ENCODE results near the gene CPB1. TPM values are rescaled to one million over a fixed set of nuclear protein-coding genes. Genes with fewer than 3 reads are reported as not detected.
A peak's percentile ranks its signal among the peaks of the same experiment; 100 is the strongest.

The CPB1 gene
- total RNA-seq, 1 donor from 2014 or later = 11.9 TPM

DNA sequence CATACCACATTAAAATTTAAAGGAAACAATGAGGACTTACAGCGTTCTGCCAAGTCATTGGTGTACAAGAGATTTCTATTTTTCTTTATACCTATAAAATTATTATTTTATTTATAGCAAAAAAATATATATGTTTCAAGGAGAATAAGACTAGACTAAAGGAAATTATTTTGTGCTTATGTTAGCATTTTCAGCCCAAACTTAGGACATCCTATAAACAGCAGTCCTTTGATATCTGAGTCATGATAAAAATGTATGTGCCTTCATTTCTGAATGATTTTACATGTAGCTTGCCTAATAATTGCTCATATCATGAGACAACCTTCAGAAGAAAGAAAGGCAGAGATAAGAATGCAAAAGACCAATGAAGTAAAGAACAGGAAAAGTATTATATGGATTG, 20.8 kb downstream of the CPB1 start:
- peaks cover 7% of the 10 kb centered on the region for H3K4me1 Mint-ChIP-seq
- peaks cover 2% of the 10 kb centered on the region for H3K27me3 Mint-ChIP-seq (ENCODE audit: low read depth)
- no peak for DNase-seq (ENCODE audit: low spot score in 2 of 2, unreplicated experiment in 2 of 2)
- no peaks in the 10 kb centered on the region for H3K36me3 Mint-ChIP-seq
- H3K9me3 Mint-ChIP-seq = no peaks in the 10 kb centered on the region
- no peak overlapping the region for H3K4me3 Mint-ChIP-seq
- no peak overlapping the region for H3K27ac Mint-ChIP-seq
- TF ChIP-seq, protein P1, sequence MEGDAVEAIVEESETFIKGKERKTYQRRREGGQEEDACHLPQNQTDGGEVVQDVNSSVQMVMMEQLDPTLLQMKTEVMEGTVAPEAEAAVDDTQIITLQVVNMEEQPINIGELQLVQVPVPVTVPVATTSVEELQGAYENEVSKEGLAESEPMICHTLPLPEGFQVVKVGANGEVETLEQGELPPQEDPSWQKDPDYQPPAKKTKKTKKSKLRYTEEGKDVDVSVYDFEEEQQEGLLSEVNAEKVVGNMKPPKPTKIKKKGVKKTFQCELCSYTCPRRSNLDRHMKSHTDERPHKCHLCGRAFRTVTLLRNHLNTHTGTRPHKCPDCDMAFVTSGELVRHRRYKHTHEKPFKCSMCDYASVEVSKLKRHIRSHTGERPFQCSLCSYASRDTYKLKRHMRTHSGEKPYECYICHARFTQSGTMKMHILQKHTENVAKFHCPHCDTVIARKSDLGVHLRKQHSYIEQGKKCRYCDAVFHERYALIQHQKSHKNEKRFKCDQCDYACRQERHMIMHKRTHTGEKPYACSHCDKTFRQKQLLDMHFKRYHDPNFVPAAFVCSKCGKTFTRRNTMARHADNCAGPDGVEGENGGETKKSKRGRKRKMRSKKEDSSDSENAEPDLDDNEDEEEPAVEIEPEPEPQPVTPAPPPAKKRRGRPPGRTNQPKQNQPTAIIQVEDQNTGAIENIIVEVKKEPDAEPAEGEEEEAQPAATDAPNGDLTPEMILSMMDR (IDR thresholded peaks at IDR 0.05; ENCODE audit: unreplicated experiment) = no peak

DNA sequence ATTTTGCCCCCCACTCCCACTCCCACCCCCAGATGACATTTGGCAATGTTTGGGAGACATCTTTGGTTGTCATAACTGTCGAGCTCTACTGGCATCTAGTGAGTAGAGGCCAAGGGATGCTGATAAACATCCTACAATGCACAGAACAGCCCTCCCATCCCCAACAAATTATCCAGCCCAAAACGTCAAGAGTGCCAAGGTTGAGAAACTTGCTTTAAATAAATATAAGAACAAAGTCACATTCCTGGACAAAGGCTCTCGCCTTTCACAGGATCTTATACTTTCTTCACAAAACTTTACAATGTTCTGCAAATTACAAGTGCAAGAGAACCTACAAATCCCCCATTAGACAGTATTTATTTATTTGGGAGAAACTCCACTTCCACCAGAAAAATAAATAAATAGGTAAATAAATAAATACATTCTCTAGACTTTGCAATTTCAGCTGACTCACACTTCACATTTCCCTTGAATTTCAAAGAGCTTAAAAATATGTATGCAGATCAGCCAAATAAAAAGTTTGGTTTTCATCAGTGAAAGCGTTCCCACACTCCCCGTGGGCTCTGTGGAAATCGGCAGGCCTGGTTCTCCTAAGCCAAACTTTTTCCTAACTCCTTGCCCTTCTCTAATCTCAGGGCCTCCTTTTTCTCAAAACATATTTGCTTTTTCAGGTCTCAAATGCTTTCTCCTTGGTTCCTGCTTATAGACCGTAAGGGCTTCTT, 24.8 kb downstream of the CPB1 start:
- Mint-ChIP-seq H3K36me3 (no peaks in the 10 kb centered on the region), H3K4me1 (peaks cover 42% of the 10 kb centered on the region), H3K9me3 (no peaks in the 10 kb centered on the region), H3K27me3 (ENCODE audit: low read depth) (no peaks in the 10 kb centered on the region), H3K4me3 (no peak overlapping the region), H3K27ac (no peak overlapping the region)
- TF ChIP-seq, protein P1 (IDR thresholded peaks at IDR 0.05; ENCODE audit: unreplicated experiment) = no peak
- no peak for DNase-seq (ENCODE audit: low spot score in 2 of 2, unreplicated experiment in 2 of 2)

DNA sequence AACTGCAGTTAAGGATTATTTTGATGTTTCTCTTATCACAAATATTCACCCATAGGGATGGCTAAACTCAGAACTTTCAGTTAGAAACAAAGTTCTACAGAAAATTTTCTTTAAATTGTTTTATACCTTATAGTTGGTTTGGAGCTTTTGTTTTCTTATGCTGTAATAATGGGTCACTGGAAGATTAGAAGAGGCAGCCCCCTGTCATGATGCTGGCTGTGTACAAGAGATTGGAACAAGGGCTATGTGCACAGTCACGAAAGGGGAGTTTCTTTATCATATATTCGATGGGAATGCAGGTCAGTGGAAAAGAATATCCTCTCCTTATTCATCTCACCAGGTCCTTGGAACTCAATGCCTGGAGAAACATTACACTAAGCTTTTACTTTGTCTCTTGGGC, 25.5 kb downstream of the CPB1 start:
- DNase-seq (ENCODE audit: low spot score in 2 of 2, unreplicated experiment in 2 of 2) = no peak
- H3K36me3 Mint-ChIP-seq = no peaks in the 10 kb centered on the region
- no peak overlapping the region for H3K4me3 Mint-ChIP-seq
- H3K27ac Mint-ChIP-seq = no peak overlapping the region
- no peaks in the 10 kb centered on the region for H3K27me3 Mint-ChIP-seq (ENCODE audit: low read depth)
- H3K9me3 Mint-ChIP-seq = no peaks in the 10 kb centered on the region
- H3K4me1 Mint-ChIP-seq = peaks cover 42% of the 10 kb centered on the region
- TF ChIP-seq, protein P1 (IDR thresholded peaks at IDR 0.05; ENCODE audit: unreplicated experiment) = no peak

DNA sequence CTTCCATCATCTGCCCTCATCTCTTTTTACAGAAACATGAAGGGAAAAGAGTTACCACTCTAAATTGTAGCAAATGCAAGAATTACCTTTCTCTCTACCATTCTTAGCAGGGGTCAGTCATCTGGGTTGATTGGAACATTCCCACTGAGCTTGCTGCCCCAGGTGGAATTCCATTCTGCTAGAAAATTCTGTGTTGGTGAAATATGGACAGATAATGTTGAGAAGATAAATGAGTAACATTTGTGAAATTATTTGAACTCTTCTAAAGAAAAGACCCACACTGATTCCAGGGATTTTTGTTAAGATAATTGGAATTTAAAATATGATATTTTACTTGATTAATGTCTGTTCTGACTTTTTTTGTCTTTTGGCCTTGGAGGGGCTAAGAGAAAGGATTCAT, 26.4 kb downstream of the CPB1 start:
- Mint-ChIP-seq H3K36me3 (no peaks in the 10 kb centered on the region), H3K27me3 (ENCODE audit: low read depth) (no peaks in the 10 kb centered on the region), H3K9me3 (no peaks in the 10 kb centered on the region), H3K4me1 (peaks cover 41% of the 10 kb centered on the region), H3K4me3 (no peak overlapping the region), H3K27ac (peak overlapping the region; percentile 51)
- no peak for DNase-seq (ENCODE audit: low spot score in 2 of 2, unreplicated experiment in 2 of 2)
- TF ChIP-seq, protein P1 (IDR thresholded peaks at IDR 0.05; ENCODE audit: unreplicated experiment) = no peak

GRCh38 chr3:148856384-148856783, 28.8 kb downstream of the CPB1 start:
- Mint-ChIP-seq H3K27me3 (ENCODE audit: low read depth) (no peaks in the 10 kb centered on the region), H3K27ac (peak overlapping the region; percentile 44), H3K4me3 (no peak overlapping the region), H3K36me3 (no peaks in the 10 kb centered on the region), H3K4me1 (peaks cover 38% of the 10 kb centered on the region), H3K9me3 (no peaks in the 10 kb centered on the region)
- TF ChIP-seq, protein P1 (IDR thresholded peaks at IDR 0.05; ENCODE audit: unreplicated experiment) = no peak
- no peak for DNase-seq (ENCODE audit: low spot score in 2 of 2, unreplicated experiment in 2 of 2)
